OCI-LY3 (cell line): ENCODE results near the gene RHBDL1.

Source experiments
- H2AFZ ChIP-seq: fragments of 200-600, 300-600 bp; shearing (Covaris generic); 2 replicates; pipeline ENCODE4 v1.6.0; 2014; ENCODE audit warnings: antibody characterized with exemption, low read depth, low read length
- H3K27ac ChIP-seq: fragments of 200-600, 300-600 bp; sonication (generic); 2 replicates; pipeline ENCODE4 v1.5.1; 2014; ENCODE audit warnings: mild to moderate bottlenecking, low read length, moderate library complexity, mixed read lengths
- H3K27me3 ChIP-seq: fragments of 200-600, 300-600 bp; sonication (generic); 2 replicates; pipeline ENCODE4 v1.6.1; 2014; ENCODE audit warnings: low read depth, low read length, mixed read lengths
- H3K36me3 ChIP-seq: fragments of 200-600, 300-600 bp; sonication (generic); replicated peaks from 2 replicates; pipeline ENCODE3; 2014; ENCODE audit warnings: low read depth, low read length, mixed read lengths
- H3K4me1 ChIP-seq: fragments of 300-600, 200-600 bp; sonication (generic); 2 replicates; pipeline ENCODE4 v1.6.1; 2014; ENCODE audit warnings: low read length, mixed read lengths
- H3K4me2 ChIP-seq: fragments of 200-600, 300-600 bp; sonication (generic); 2 replicates; pipeline ENCODE4 v1.6.1; 2014; ENCODE audit warnings: low read length, mixed read lengths
- H3K4me3 ChIP-seq: fragments of 300-600, 200-600 bp; sonication (generic); 2 replicates; pipeline ENCODE4 v1.5.1; 2014; ENCODE audit warnings: antibody characterized with exemption, mild to moderate bottlenecking, low read length, moderate library complexity
- H3K79me2 ChIP-seq: fragments of 300-600, 200-600 bp; shearing (Covaris generic); 2 replicates; pipeline ENCODE4 v1.6.1; 2014; ENCODE audit warnings: mild to moderate bottlenecking, low read length, mixed read lengths
- H3K9ac ChIP-seq: fragments of 300-600, 200-600 bp; shearing (Covaris generic); 2 replicates; pipeline ENCODE4 v1.6.0; 2014; ENCODE audit warnings: mild to moderate bottlenecking, low read length, moderate library complexity
- H3K9me3 ChIP-seq: fragments of 200-600, 300-600 bp; shearing (Covaris generic); 2 replicates; pipeline ENCODE4 v1.6.1; 2014; ENCODE audit warnings: low read length, mixed read lengths; ENCODE audit not compliant: insufficient read depth
- H4K20me1 ChIP-seq: fragments of 200-600, 300-600 bp; sonication (generic); 2 replicates; pipeline ENCODE4 v1.6.1; 2016; ENCODE audit warnings: low read length, mixed read lengths; ENCODE audit not compliant: insufficient read depth
- EZH2phosphoT487 ChIP-seq: fragments of 200-600 bp; shearing (Covaris generic); IDR thresholded peaks from 2 replicates; pipeline ENCODE4 v1.6.1; 2018; ENCODE audit warnings: antibody characterized with exemption, mixed run types, low read depth
- TF ChIP-seq, protein P1 (sequence below): fragments of 200-600, 300-600 bp; sonication (generic); IDR thresholded peaks from 2 replicates; pipeline ENCODE4 v1.5.1; 2014; ENCODE audit warnings: antibody characterized with exemption, low read length, low read depth

RHBDL1 gene

DNA sequence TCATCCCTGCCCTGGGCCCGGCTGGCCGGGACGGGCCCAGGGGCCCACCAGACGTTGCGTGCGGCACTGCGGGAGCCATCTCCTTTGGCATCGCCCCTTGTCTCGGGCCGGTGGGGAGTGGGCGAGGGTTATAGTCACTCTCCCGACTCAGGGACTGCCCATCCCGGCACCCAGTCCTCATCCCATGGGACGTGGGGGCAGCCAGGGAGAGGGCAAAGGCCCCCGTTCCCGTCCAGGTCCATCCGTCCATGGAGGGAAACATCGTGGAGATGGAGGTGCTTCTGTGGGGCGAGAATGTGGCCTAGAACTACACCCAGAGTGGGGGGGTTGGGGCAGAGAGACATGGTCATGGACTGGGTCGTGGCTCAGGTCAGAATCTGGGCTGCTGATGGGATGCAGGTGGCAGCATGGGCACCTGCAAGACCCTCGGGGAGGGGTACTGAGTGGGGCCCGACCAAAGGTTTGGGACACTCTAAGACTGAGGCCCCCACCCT is 28.7 kb upstream of the RHBDL1 start:
- Histone ChIP-seq H3K27ac (no peak overlapping the region), H3K9ac (no peak overlapping the region), H3K9me3 (no peaks in the 10 kb centered on the region), H2AFZ (no peak overlapping the region), H3K4me2 (0 out of 2 replicates have a peak overlapping the region, but pooled peaks have one; percentile 96), H3K27me3 (no peaks in the 10 kb centered on the region), H4K20me1 (peaks cover 7% of the 10 kb centered on the region; the same call in 1 of the 2 replicates), H3K36me3 (peaks cover 3% of the 10 kb centered on the region), H3K4me3 (no peak overlapping the region), H3K4me1 (peaks cover 18% of the 10 kb centered on the region), H3K79me2 (peaks cover 56% of the 10 kb centered on the region)
- TF ChIP-seq, protein P1, sequence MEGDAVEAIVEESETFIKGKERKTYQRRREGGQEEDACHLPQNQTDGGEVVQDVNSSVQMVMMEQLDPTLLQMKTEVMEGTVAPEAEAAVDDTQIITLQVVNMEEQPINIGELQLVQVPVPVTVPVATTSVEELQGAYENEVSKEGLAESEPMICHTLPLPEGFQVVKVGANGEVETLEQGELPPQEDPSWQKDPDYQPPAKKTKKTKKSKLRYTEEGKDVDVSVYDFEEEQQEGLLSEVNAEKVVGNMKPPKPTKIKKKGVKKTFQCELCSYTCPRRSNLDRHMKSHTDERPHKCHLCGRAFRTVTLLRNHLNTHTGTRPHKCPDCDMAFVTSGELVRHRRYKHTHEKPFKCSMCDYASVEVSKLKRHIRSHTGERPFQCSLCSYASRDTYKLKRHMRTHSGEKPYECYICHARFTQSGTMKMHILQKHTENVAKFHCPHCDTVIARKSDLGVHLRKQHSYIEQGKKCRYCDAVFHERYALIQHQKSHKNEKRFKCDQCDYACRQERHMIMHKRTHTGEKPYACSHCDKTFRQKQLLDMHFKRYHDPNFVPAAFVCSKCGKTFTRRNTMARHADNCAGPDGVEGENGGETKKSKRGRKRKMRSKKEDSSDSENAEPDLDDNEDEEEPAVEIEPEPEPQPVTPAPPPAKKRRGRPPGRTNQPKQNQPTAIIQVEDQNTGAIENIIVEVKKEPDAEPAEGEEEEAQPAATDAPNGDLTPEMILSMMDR, result no peak
- no peak for TF ChIP-seq EZH2phosphoT487

DNA sequence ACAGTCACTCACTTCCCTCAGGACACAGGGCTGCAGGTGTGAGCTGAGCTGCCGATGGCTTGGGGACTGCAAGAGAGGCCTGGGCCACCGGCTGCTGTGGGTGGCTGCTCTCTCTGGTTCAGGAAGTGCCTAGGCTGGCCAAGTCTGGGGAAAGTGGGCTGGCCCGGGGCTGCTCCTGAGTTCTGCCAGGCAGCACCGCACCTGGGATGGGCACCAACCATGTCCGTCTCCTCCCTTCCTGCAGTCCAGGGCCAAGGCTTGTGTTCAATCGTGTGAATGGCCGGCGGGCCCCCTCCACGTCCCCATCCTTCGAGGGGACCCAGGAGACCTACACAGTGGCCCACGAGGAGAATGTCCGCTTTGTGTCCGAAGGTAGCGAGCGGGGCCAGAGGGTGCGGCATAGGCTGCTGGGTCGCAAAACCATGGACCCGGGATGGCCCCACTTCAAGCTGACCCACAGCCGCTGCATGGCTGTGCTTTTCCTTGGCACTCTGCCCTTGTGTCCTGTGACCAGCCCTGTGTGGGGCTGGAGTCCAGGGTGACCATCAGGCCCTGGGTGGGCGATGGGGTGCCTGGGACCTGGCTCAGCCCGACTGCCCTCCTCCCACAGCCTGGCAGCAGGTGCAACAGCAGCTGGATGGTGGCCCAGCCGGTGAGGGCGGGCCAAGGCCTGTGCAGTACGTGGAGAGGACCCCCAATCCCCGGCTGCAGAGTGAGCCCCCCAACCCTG is 28.1 kb upstream of the RHBDL1 start:
- Histone ChIP-seq H3K27me3 (no peaks in the 10 kb centered on the region), H3K9ac (peak overlapping the region; percentile 79; the same call in 1 of the 2 replicates), H3K79me2 (peaks cover 50% of the 10 kb centered on the region), H3K27ac (no peak overlapping the region), H3K4me1 (peaks cover 18% of the 10 kb centered on the region), H3K4me3 (peak overlapping the region; percentile 82), H3K36me3 (peaks cover 3% of the 10 kb centered on the region), H4K20me1 (peaks cover 7% of the 10 kb centered on the region; the same call in 1 of the 2 replicates), H2AFZ (no peak overlapping the region), H3K4me2 (peak overlapping the region; percentile 96), H3K9me3 (no peaks in the 10 kb centered on the region)
- no peak for TF ChIP-seq EZH2phosphoT487
- TF ChIP-seq, protein P1, result no peak

- H3K36me3 ChIP-seq, result no peaks in the 10 kb centered on the region
- peaks cover 41% of the 10 kb centered on the region for H3K79me2 ChIP-seq
- TF ChIP-seq, protein P1, result peak; percentile 73
- no peak for TF ChIP-seq EZH2phosphoT487
- H3K4me2 ChIP-seq, result peak overlapping the region; percentile 96
- H4K20me1 ChIP-seq, result peaks cover 7% of the 10 kb centered on the region; the same call in 1 of the 2 replicates
- H3K27ac ChIP-seq, result peak overlapping the region; percentile 73
- H3K9ac ChIP-seq, result peak overlapping the region; percentile 79
- no peak overlapping the region for H2AFZ ChIP-seq
- H3K4me1 ChIP-seq, result peaks cover 13% of the 10 kb centered on the region
- H3K27me3 ChIP-seq, result no peaks in the 10 kb centered on the region
- H3K9me3 ChIP-seq, result no peaks in the 10 kb centered on the region
- peak overlapping the region; percentile 82 for H3K4me3 ChIP-seq
These were observed 27.2 kb upstream of the RHBDL1 start for GRCh38 chr16:648071-648780.
